SK-N-MC (cell line): Measurements from ENCODE around the gene WDFY3.

Experiments
- DNase-seq: peaks from one replicate; pipeline ENCODE4 v3.0.0-alpha.2; 2011; ENCODE audit warnings: low read depth, low spot score
- H3K27ac ChIP-seq: fragments of 200-600 bp; sonication (generic); 2 replicates; pipeline ENCODE4 v1.5.1; 2016; ENCODE audit warnings: mixed run types
- H3K36me3 ChIP-seq: fragments of 200-600 bp; sonication (generic); 2 replicates; pipeline ENCODE4 v1.6.1; 2017; ENCODE audit warnings: antibody characterized with exemption, low read length, mixed read lengths; ENCODE audit not compliant: insufficient read depth
- H3K4me3 ChIP-seq: fragments of 200-600 bp; sonication (generic); 2 replicates; pipeline ENCODE4 v1.5.1; 2016
- H3K9ac ChIP-seq: fragments of 200-600 bp; sonication (generic); 2 replicates; pipeline ENCODE4 v1.8.0; 2017; ENCODE audit warnings: mixed run types, mixed read lengths; ENCODE audit not compliant: insufficient read length
- H3K9me3 ChIP-seq: fragments of 200-600 bp; sonication (generic); 2 replicates; pipeline ENCODE4 v1.6.1; 2017; ENCODE audit warnings: low read depth, mild to moderate bottlenecking, antibody characterized with exemption, low read length, moderate library complexity, mixed read lengths
- EZH2 ChIP-seq: fragments of 200-600 bp; sonication (generic); IDR thresholded peaks from one replicate; pipeline ENCODE4 v1.6.1; 2017; ENCODE audit warnings: antibody characterized with exemption
- FOXP2 ChIP-seq: optimal IDR thresholded peaks from 2 replicates; pipeline ENCODE3; 2011; ENCODE audit warnings: mild to moderate bottlenecking, moderate library complexity; ENCODE audit not compliant: insufficient read depth; ENCODE audit errors: extremely low read length, control extremely low read depth
- POLR2AphosphoS5 ChIP-seq: IDR thresholded peaks from 2 replicates; pipeline ENCODE4 v1.6.1; 2012; ENCODE audit warnings: mild to moderate bottlenecking, low read depth, low read length, borderline replicate concordance

Gene WDFY3

GRCh38 chr4:84660606-84661005, 305.9 kb downstream of the WDFY3 start:
- H3K9me3 ChIP-seq = no peaks in the 10 kb centered on the region
- TF ChIP-seq POLR2AphosphoS5 (no peak), EZH2 (no peak), FOXP2 (no peak)

GRCh38 chr4:84652478-84652877, 314.0 kb downstream of the WDFY3 start:
- DNase-seq = no peak
- Histone ChIP-seq H3K9me3 (no peaks in the 10 kb centered on the region), H3K9ac (no peak overlapping the region), H3K27ac (no peak overlapping the region), H3K36me3 (no peaks in the 10 kb centered on the region), H3K4me3 (no peak overlapping the region)
- no peak for TF ChIP-seq EZH2

More at GRCh38 chr4:84660606-84661005, 305.9 kb downstream of the WDFY3 start:
- no peak for DNase-seq
- no peak overlapping the region for H3K9ac ChIP-seq
- H3K36me3 ChIP-seq = no peaks in the 10 kb centered on the region
- no peak overlapping the region for H3K27ac ChIP-seq
- no peak overlapping the region for H3K4me3 ChIP-seq

DNA sequence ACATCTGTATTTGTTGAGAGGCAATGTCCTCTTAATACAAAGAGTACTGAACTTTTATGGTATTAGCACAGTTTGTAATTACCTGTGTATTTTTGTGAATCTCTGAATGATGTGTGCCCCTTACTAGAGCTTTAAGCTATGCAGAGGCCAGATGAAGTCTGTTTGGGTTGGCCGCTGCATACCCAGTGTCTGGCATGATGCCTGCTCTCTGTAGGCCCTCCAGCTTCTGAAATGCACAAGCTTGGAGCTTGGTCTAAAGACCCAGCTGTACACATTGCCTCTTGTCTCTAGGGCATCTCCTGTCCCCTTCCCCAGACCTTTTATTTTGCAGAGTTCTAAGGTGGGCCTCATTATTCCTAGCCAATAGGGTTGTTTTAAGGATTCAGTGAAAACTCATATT, 315.0 kb downstream of the WDFY3 start:
- no peak for TF ChIP-seq EZH2
- no peak for TF ChIP-seq POLR2AphosphoS5
- TF ChIP-seq FOXP2 = no peak
- Histone ChIP-seq H3K9me3 (no peaks in the 10 kb centered on the region), H3K27ac (no peak overlapping the region), H3K9ac (no peak overlapping the region), H3K4me3 (no peak overlapping the region), H3K36me3 (no peaks in the 10 kb centered on the region)
- DNase-seq = no peak

GRCh38 chr4:84648863-84649647, 317.4 kb downstream of the WDFY3 start:
- no peak for DNase-seq
- Histone ChIP-seq H3K9me3 (no peaks in the 10 kb centered on the region), H3K4me3 (no peak overlapping the region), H3K9ac (no peak overlapping the region), H3K36me3 (no peaks in the 10 kb centered on the region), H3K27ac (peak overlapping the region; percentile 15)
- TF ChIP-seq FOXP2 (no peak), POLR2AphosphoS5 (no peak)

DNA sequence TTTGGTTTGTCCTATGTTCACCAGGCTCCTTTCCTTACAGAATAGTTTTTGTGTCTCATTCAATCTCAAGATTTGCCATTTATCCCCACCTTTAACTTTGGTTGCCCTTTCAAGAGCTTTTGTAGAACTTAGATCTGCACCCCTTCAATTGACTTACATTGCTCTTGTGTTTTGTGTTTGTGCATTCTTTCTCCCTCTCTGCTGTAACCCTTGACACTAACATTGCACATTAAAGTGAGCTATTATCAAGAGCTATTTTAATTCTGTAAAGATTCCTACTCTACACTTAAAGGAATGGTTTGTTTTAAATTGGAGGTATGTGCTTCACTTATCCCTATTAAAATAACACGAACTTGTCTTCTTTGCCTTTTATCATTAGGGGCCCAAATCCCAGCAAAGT, 318.3 kb downstream of the WDFY3 start:
- TF ChIP-seq POLR2AphosphoS5 (no peak), EZH2 (no peak), FOXP2 (no peak)
- H3K9ac ChIP-seq = no peak overlapping the region
- no peaks in the 10 kb centered on the region for H3K36me3 ChIP-seq
- no peak overlapping the region for H3K27ac ChIP-seq
- no peak overlapping the region for H3K4me3 ChIP-seq
- no peak for DNase-seq
- no peaks in the 10 kb centered on the region for H3K9me3 ChIP-seq

GRCh38 chr4:84647312-84647884, 319.1 kb downstream of the WDFY3 start:
- no peak overlapping the region for H3K9ac ChIP-seq
- H3K9me3 ChIP-seq = no peaks in the 10 kb centered on the region
- no peak for DNase-seq
- H3K4me3 ChIP-seq = no peak overlapping the region
- TF ChIP-seq POLR2AphosphoS5 (no peak), EZH2 (no peak), FOXP2 (no peak)
- H3K27ac ChIP-seq = no peak overlapping the region
- no peaks in the 10 kb centered on the region for H3K36me3 ChIP-seq

GRCh38 chr4:84644087-84644486, 322.4 kb downstream of the WDFY3 start:
- H3K4me3 ChIP-seq = no peak overlapping the region
- H3K9ac ChIP-seq = no peak overlapping the region
- no peaks in the 10 kb centered on the region for H3K9me3 ChIP-seq
- no peak for TF ChIP-seq EZH2
- no peak for TF ChIP-seq POLR2AphosphoS5
- TF ChIP-seq FOXP2 = no peak
- H3K27ac ChIP-seq = no peak overlapping the region
- no peak for DNase-seq
- H3K36me3 ChIP-seq = peaks cover 8% of the 10 kb centered on the region

- no peak overlapping the region for H3K4me3 ChIP-seq
- no peak overlapping the region for H3K27ac ChIP-seq
Measured at GRCh38 chr4:84639145-84639544, 327.3 kb downstream of the WDFY3 start.

GRCh38 chr4:84638092-84638491, 328.4 kb downstream of the WDFY3 start:
- peaks cover 11% of the 10 kb centered on the region for H3K36me3 ChIP-seq
- no peak for DNase-seq
- H3K9ac ChIP-seq = no peak overlapping the region
- H3K9me3 ChIP-seq = no peaks in the 10 kb centered on the region
- H3K4me3 ChIP-seq = no peak overlapping the region
- TF ChIP-seq EZH2 (no peak), FOXP2 (no peak), POLR2AphosphoS5 (no peak)
- no peak overlapping the region for H3K27ac ChIP-seq

More at GRCh38 chr4:84639145-84639544, 327.3 kb downstream of the WDFY3 start:
- H3K9me3 ChIP-seq = no peaks in the 10 kb centered on the region
- H3K9ac ChIP-seq = no peak overlapping the region
- DNase-seq = no peak
- H3K36me3 ChIP-seq = peaks cover 11% of the 10 kb centered on the region
- TF ChIP-seq POLR2AphosphoS5 (no peak), FOXP2 (no peak), EZH2 (no peak)
